HG03066 (cell line): ENCODE data around the gene CEND1.

Source experiments
- ATAC-seq: cut with Tn5 transposase; IDR thresholded peaks from one replicate; pipeline ENCODE4 v1.9.1; 2021; ENCODE audit warnings: low read depth; ENCODE audit not compliant: unreplicated experiment

CEND1 gene

GRCh38 chr11:796565-797295, 6.8 kb upstream of the CEND1 start:
- no peak for ATAC-seq

GRCh38 chr11:795634-796564, 6.0 kb upstream of the CEND1 start:
- ATAC-seq: peak; percentile 28

- ATAC-seq: no peak
Observed at GRCh38 chr11:794766-795633, 5.1 kb upstream of the CEND1 start.

GRCh38 chr11:794013-794765, 4.3 kb upstream of the CEND1 start:
- no peak for ATAC-seq

- no peak for ATAC-seq
Observed at GRCh38 chr11:793556-793955, 3.7 kb upstream of the CEND1 start.

- ATAC-seq: no peak
Observed at GRCh38 chr11:792873-793272, 3.0 kb upstream of the CEND1 start.

GRCh38 chr11:792535-792821, 2.6 kb upstream of the CEND1 start:
- ATAC-seq: no peak

GRCh38 chr11:791658-792534, 2.0 kb upstream of the CEND1 start:
- no peak for ATAC-seq

- ATAC-seq: no peak
Observed at GRCh38 chr11:790721-791564, 1.1 kb upstream of the CEND1 start.

GRCh38 chr11:788953-789940, 643 bp downstream of the CEND1 start:
- ATAC-seq: no peak

- ATAC-seq: no peak
Observed at GRCh38 chr11:788009-788640, 1.8 kb downstream of the CEND1 start.

GRCh38 chr11:787084-787675, 2.7 kb downstream of the CEND1 start:
- no peak for ATAC-seq

GRCh38 chr11:786235-787083, 3.4 kb downstream of the CEND1 start:
- ATAC-seq: no peak

- ATAC-seq: no peak
Observed at GRCh38 chr11:783581-784015, 6.3 kb downstream of the CEND1 start.
